AG04450 (cell line): Measurements from ENCODE around the gene KLHDC1. TPM values are rescaled to one million over a fixed set of nuclear protein-coding genes. Genes with fewer than 3 reads are reported as not detected.

ENCODE experiments used
- CTCF ChIA-PET: fragments of 300-600, 350-600 bp; formaldehyde crosslinking; extraction: SDS; loops from one replicate; lab custom pipeline; 2022; ENCODE audit warnings: antibody characterized with exemption, inconsistent platforms; lab: Charles Lee
- POLR2A ChIA-PET: fragments of 350-600 bp; formaldehyde crosslinking; extraction: SDS; loops from one replicate; lab custom pipeline; 2021; ENCODE audit warnings: antibody characterized with exemption, inconsistent platforms; lab: Yijun Ruan, JAX
- DNase-seq: peaks from one replicate; pipeline ENCODE4 v3.0.0-alpha.2; 2011; ENCODE audit warnings: low read depth, low spot score
- H3K27ac ChIP-seq: one replicate; pipeline ENCODE4 v1.5.1; 2012; ENCODE audit warnings: low read depth, low read length, control low read depth
- H3K27me3 ChIP-seq: one replicate; pipeline ENCODE4 v1.6.0; 2012; ENCODE audit warnings: low read length; ENCODE audit not compliant: control insufficient read depth, insufficient read depth
- H3K4me3 ChIP-seq: 2 replicates; pipeline ENCODE4 v1.5.1; 2011; ENCODE audit warnings: mild to moderate bottlenecking, low read depth, low read length, control low read depth
- H3K9me3 ChIP-seq: 2 replicates; pipeline ENCODE4 v1.5.1; 2012; ENCODE audit warnings: low read length; ENCODE audit not compliant: control insufficient read depth, insufficient read depth
- polyA plus RNA-seq: library from polyadenylated mRNA; depleted of rRNA; stranded (reverse); fragments of >200 nt; gene quantifications from 2 replicates; pipeline ENCODE4 v1.2.3, GENCODE V29; 2011; rRNA removed
- small RNA-seq: library from RNA; depleted of rRNA; stranded (forward); fragments of <200 nt; gene quantifications from one replicate; pipeline ENCODE3, GENCODE V24; 2012; ENCODE audit warnings: low read depth; ENCODE audit not compliant: insufficient read length
- TF ChIP-seq, protein P1 (sequence below): IDR thresholded peaks from 2 replicates; pipeline ENCODE4 v1.5.1; 2011; ENCODE audit warnings: low read depth, low read length, control low read depth, inconsistent platforms

Gene KLHDC1
- polyA plus RNA-seq, 1 experiment, result 1.2 TPM

DNA sequence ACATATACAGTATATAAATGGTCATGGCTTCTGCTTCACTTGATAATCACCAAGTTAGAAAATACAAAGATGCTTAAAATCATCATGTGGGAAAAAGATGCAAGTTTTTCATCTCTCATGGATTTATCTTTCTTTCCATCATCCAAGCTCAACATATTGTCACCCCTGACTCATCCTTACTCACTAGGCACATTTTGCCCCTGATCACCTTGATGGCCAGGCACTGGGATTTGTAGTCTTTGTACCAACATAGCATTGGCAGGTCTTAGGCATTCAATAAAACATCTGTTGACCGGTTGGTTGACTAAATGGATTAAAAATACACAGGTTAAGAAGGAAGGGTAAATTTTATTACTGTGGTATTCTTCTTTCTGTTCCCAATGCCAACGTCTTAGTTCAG, 103.1 kb downstream of the KLHDC1 start:
- no peak overlapping the region for H3K4me3 ChIP-seq
- CTCF ChIA-PET, result no interaction called here
- DNase-seq, result no peak
- H3K27me3 ChIP-seq, result no peaks in the 10 kb centered on the region
- TF ChIP-seq, protein P1, sequence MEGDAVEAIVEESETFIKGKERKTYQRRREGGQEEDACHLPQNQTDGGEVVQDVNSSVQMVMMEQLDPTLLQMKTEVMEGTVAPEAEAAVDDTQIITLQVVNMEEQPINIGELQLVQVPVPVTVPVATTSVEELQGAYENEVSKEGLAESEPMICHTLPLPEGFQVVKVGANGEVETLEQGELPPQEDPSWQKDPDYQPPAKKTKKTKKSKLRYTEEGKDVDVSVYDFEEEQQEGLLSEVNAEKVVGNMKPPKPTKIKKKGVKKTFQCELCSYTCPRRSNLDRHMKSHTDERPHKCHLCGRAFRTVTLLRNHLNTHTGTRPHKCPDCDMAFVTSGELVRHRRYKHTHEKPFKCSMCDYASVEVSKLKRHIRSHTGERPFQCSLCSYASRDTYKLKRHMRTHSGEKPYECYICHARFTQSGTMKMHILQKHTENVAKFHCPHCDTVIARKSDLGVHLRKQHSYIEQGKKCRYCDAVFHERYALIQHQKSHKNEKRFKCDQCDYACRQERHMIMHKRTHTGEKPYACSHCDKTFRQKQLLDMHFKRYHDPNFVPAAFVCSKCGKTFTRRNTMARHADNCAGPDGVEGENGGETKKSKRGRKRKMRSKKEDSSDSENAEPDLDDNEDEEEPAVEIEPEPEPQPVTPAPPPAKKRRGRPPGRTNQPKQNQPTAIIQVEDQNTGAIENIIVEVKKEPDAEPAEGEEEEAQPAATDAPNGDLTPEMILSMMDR, result no peak
- POLR2A ChIA-PET, result no interaction called here
- no peaks in the 10 kb centered on the region for H3K9me3 ChIP-seq
- H3K27ac ChIP-seq, result no peak overlapping the region

Small RNA genes within 50 kb of the gene (small RNA-seq; reads per million reads assigned to genes)
- gene RNU6ATAC30P, result not detected

Other genes with a start within 250 kb of the KLHDC1 start
- gene RPS29, start 106.7 kb upstream of the KLHDC1 start, polyA plus RNA-seq, result 3,597 and 3,950 TPM in 2 replicates
- 9.8 and 12.8 TPM in 2 replicates for gene LRR1, start 94.2 kb upstream of the KLHDC1 start, polyA plus RNA-seq
- 272 and 295 TPM in 2 replicates for gene RPL36AL, start 72.5 kb upstream of the KLHDC1 start, polyA plus RNA-seq
- 47.5 and 54.7 TPM in 2 replicates for gene MGAT2, start 72.3 kb upstream of the KLHDC1 start, polyA plus RNA-seq
- gene DNAAF2, start 57.9 kb upstream of the KLHDC1 start, polyA plus RNA-seq, result 6.6 and 9.1 TPM in 2 replicates
- 4.4 and 5.8 TPM in 2 replicates for gene POLE2, start 4.9 kb upstream of the KLHDC1 start, polyA plus RNA-seq
- 59.8 and 81.6 TPM in 2 replicates for gene KLHDC2, start 75.0 kb downstream of the KLHDC1 start, polyA plus RNA-seq
- gene NEMF, start 159.7 kb downstream of the KLHDC1 start, polyA plus RNA-seq, result 39.8 and 48.6 TPM in 2 replicates
- gene ARF6, start 200.0 kb downstream of the KLHDC1 start, polyA plus RNA-seq, result 27.1 and 28.0 TPM in 2 replicates